GM12892 (cell line): ENCODE measurements around the gene ZFR2.
"Not testable (repeated sequence)": the region's sequence is repeated elsewhere in the genome, so short reads cannot be mapped to it uniquely, and the experiment has no call there.

Experiments used
- DNase-seq: peaks from one replicate; pipeline ENCODE4 v3.0.0; 2011; ENCODE audit not compliant: insufficient read length
- FAIRE-seq: peaks from 2 replicates; lab custom pipeline; 2011; peaks lifted over from hg19 to GRCh38; lab: Jason Lieb, UNC
- POLR2A ChIP-seq: IDR thresholded peaks from 2 replicates; pipeline ENCODE4 v1.6.1; 2011; ENCODE audit warnings: low read depth, low read length, control low read depth
- POLR2AphosphoS5 ChIP-seq: IDR thresholded peaks from 2 replicates; pipeline ENCODE4 v1.6.1; 2011; ENCODE audit warnings: low read depth, low read length, control low read depth
- TAF1 ChIP-seq: IDR thresholded peaks from 2 replicates; pipeline ENCODE4 v1.6.1; 2011; ENCODE audit warnings: low read depth, mild to moderate bottlenecking, control low read depth, low read length, borderline replicate concordance

The ZFR2 gene

DNA sequence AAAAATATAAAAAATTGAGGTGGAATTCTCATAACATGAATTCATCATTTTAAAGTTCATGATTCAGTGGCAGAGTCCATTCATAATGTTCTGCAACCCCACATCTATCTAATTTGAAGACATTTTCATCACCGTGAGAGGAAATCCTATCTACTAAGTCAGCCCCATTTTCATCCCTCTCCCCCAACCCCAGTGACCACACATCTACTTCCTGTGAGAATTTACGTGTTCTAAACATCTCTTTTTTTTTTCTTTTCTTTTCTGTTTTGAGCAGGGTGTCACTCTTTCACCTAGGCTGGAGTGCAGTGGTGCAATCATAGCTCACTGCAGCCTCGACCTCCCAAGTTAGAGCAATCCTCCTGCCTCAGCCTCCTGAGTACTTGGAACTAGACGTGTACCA is 29.1 kb upstream of the ZFR2 start:
- no peak for DNase-seq
- no peak for FAIRE-seq
- TF ChIP-seq POLR2AphosphoS5 (no peak), TAF1 (no peak), POLR2A (no peak)

DNA sequence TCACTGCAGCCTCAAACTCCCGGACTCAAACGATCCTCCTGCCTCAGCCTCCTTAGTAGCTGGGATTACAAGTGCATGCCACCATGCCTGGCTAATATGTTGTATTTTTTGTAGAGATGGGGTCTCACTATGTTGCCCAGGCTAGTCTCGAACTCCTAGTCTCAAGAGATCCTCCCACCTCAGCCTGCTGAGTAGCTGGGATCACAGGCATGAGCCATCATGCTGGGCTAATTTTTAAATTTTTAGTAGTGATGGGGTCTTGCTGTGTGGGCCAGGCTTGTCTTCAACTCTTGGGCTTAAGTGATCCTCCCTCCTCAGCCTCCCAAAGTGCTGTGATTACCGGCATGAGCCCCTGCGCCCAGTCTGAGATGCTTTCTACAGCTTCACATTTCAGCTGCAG is 26.9 kb upstream of the ZFR2 start:
- TF ChIP-seq POLR2A (no peak), TAF1 (no peak), POLR2AphosphoS5 (no peak)
- no peak for DNase-seq
- FAIRE-seq, result no peak

GRCh38 chr19:3894959-3895358 is 26.1 kb upstream of the ZFR2 start:
- DNase-seq, FAIRE-seq: not testable (repeated sequence)

GRCh38 chr19:3893509-3894179 is 24.8 kb upstream of the ZFR2 start:
- DNase-seq (no peak), FAIRE-seq (no peak)
- TF ChIP-seq TAF1 (no peak), POLR2A (no peak), POLR2AphosphoS5 (no peak)

- no peak for DNase-seq
- TF ChIP-seq TAF1, result no peak
- TF ChIP-seq POLR2A, result no peak
- no peak for TF ChIP-seq POLR2AphosphoS5
- no peak for FAIRE-seq
Measured at GRCh38 chr19:3890591-3890990, 21.8 kb upstream of the ZFR2 start.

- TF ChIP-seq POLR2A (no peak), TAF1 (no peak), POLR2AphosphoS5 (no peak)
- FAIRE-seq (no peak), DNase-seq (no peak)
Measured at GRCh38 chr19:3882041-3882384, 13.2 kb upstream of the ZFR2 start.

- DNase-seq, result no peak
- FAIRE-seq, result no peak
- TF ChIP-seq POLR2AphosphoS5 (no peak), TAF1 (no peak), POLR2A (no peak)
Measured at GRCh38 chr19:3881272-3882040, 12.6 kb upstream of the ZFR2 start.

GRCh38 chr19:3880471-3881271 is 11.8 kb upstream of the ZFR2 start, which contains the start of gene ATCAY:
TSS of gene ATCAY (plus strand) at chr19:3880685. CDS start at chr19:3885768, 5,083 bp downstream.
- no peak for FAIRE-seq
- TF ChIP-seq POLR2AphosphoS5 (no peak), TAF1 (no peak), POLR2A (no peak)
- no peak for DNase-seq

DNA sequence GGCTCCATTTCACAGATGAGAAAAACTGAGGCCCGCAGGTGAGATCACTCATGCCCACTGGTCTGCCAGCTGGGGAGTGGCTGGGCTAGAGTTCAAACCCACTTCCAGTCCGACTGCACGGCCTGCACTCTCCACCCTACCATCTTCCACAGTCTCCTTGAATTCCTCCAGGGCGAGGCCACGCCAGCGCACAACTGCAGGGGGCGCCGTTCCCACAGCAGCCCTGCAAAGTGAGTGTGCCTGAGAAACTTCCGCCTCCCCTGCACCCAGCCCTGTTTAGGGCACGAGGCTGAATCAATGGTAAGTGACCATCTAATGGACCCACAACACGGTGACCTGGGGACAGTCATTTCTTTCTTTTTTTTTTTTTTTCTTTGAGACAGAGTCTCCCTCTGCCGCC is 10.8 kb upstream of the ZFR2 start:
- TF ChIP-seq POLR2A, result no peak
- no peak for TF ChIP-seq TAF1
- TF ChIP-seq POLR2AphosphoS5, result no peak
- DNase-seq (no peak), FAIRE-seq (no peak)

DNA sequence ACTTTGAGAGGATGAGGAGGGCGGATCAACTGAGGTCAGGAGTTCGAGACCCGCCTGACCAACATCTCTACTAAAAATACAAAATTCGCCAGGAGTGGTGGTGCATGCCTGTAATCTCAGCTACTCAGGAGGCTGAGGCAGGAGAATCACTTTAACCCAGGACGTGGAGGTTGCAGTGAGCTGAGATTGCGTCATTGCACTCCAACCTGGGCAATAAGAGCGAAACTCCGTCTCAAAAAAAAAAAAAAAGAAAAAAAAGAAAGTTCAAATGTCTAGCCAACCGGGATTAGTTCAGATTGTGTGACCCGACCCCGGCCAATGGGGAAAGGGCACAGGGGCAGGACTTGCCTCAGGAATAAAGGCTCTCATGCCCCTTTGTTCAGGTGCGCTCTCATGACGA is 5.9 kb upstream of the ZFR2 start:
- not testable (repeated sequence) for FAIRE-seq, DNase-seq

DNA sequence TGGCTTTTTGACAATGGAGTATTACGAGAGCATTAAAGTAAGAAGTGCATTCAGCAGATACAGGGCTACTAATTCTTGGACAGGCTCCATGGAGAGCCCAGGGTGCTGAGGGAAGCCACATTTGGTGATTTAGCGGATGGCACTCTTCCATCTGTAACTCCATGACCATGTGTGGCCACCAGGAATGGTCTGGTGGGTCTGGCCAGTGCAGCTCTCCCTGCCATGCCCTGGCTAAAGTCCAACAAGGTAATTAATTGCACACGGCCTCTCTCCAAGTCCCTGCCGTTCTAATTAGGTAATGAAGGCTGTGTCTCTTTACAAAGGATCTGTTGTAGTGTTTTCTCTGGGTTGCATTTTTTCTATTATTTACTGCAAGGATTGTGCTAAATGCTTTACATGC is 4.3 kb upstream of the ZFR2 start:
- no peak for FAIRE-seq
- TF ChIP-seq TAF1, result no peak
- no peak for TF ChIP-seq POLR2AphosphoS5
- TF ChIP-seq POLR2A, result no peak
- DNase-seq, result no peak

GRCh38 chr19:3867971-3868769 is 668 bp downstream of the ZFR2 start:
- FAIRE-seq (no peak), DNase-seq (no peak)
- no peak for TF ChIP-seq TAF1
- no peak for TF ChIP-seq POLR2AphosphoS5
- TF ChIP-seq POLR2A, result no peak
